HepG2 (cell line): ENCODE measurements around the gene NYAP2. TPM values are rescaled to one million over a fixed set of nuclear protein-coding genes. Genes with fewer than 3 reads are reported as not detected.

Experiments used
- ATAC-seq: fragments of 200-7000 bp; cut with Tn5 transposase; 3 replicates; pipeline ENCODE4 v1.9.1; 2020; ENCODE audit warnings: mild to moderate bottlenecking, moderate library complexity
- BruUV-seq: library from RNA; stranded (reverse); fragments of 400-500 nt; replicated peaks from 2 replicates; lab custom pipeline; 2021; lab: Mats Ljungman, UMichigan
- CTCF ChIA-PET: fragments of 300-600 bp; formaldehyde crosslinking; extraction: SDS; loops from one replicate; lab custom pipeline; 2021; ENCODE audit warnings: low total read pairs, inconsistent platforms, low intra/inter-chr PET ratio; lab: Yijun Ruan, JAX
- POLR2A ChIA-PET: fragments of 350-600 bp; sonication (Branson Sonifier 250); formaldehyde crosslinking; loops from one replicate; lab custom pipeline; 2020; ENCODE audit warnings: antibody characterized with exemption, inconsistent platforms; lab: Yijun Ruan, JAX
- DNase-seq: peaks from one replicate; pipeline ENCODE4 v3.0.0-alpha.2; 2015; ENCODE audit warnings: low spot score
- FAIRE-seq: peaks from 3 replicates; lab custom pipeline; 2011; peaks lifted over from hg19 to GRCh38; lab: Jason Lieb, UNC
- H2AFZ ChIP-seq: one replicate; pipeline ENCODE4 v1.6.1; 2011; ENCODE audit warnings: low read length, inconsistent platforms
- H3K27ac ChIP-seq: fragments of 300-600 bp; 3 replicates; pipeline ENCODE4 v1.8.0; 2011; ENCODE audit warnings: mixed run types, mild to moderate bottlenecking, mixed read lengths, low read length, inconsistent platforms; ENCODE audit not compliant: insufficient read depth; ENCODE audit errors: extremely low read length
- H3K27me3 ChIP-seq, 2 experiments: fragments of 200-600 bp in 1 of 2; 2 replicates in 1 of 2; 3 replicates in 1 of 2; pipeline versions ENCODE4 v1.6.0 to v1.8.0; 2011; ENCODE audit warnings: low read length in 2 of 2, mild to moderate bottlenecking in 2 of 2, moderate library complexity in 2 of 2, inconsistent platforms in 1 of 2; ENCODE audit not compliant: insufficient read depth in 2 of 2, control insufficient read depth in 1 of 2
- H3K36me3 ChIP-seq, 2 experiments: fragments of 200-600 bp in 1 of 2; replicated peaks in 1 of 2; 2 replicates in 1 of 2; 3 replicates in 1 of 2; pipeline versions ENCODE4 v1.5.1 to v1.8.0; 2011; ENCODE audit warnings: low read length in 2 of 2, inconsistent platforms in 1 of 2; ENCODE audit not compliant: insufficient read depth in 2 of 2, control insufficient read depth in 1 of 2
- H3K4me1 ChIP-seq: 2 replicates; pipeline ENCODE4 v1.5.1; 2012; ENCODE audit warnings: low read length, inconsistent platforms; ENCODE audit not compliant: insufficient read depth
- H3K4me2 ChIP-seq: 2 replicates; pipeline ENCODE4 v1.6.0; 2011; ENCODE audit warnings: low read depth, low read length, inconsistent platforms
- H3K4me3 ChIP-seq, 3 experiments: fragments of 200-600 bp in 1 of 3; sonication (generic), shearing (Covaris generic) in 1 of 3; replicated peaks in 1 of 3; 2 replicates each; pipeline ENCODE4 v1.5.1; 2011 to 2016; ENCODE audit warnings: low read length in 3 of 3, inconsistent platforms in 2 of 3, low read depth in 2 of 3, mild to moderate bottlenecking in 2 of 3, control low read depth in 1 of 3, mixed read lengths in 1 of 3; ENCODE audit not compliant: insufficient read depth in 1 of 3
- H3K79me2 ChIP-seq: one replicate; pipeline ENCODE4 v1.6.1; 2011; ENCODE audit warnings: low read length, inconsistent platforms; ENCODE audit not compliant: insufficient read depth
- H3K9ac ChIP-seq: 2 replicates; pipeline ENCODE4 v1.6.0; 2011; ENCODE audit warnings: mild to moderate bottlenecking, low read depth, low read length, inconsistent platforms; ENCODE audit not compliant: insufficient read depth
- H3K9me3 ChIP-seq: 2 replicates; pipeline ENCODE4 v1.5.1; 2012; ENCODE audit warnings: mild to moderate bottlenecking, low read length
- H4K20me1 ChIP-seq: 2 replicates; pipeline ENCODE4 v1.6.0; 2011; ENCODE audit warnings: inconsistent platforms, mild to moderate bottlenecking, low read length, moderate library complexity; ENCODE audit not compliant: insufficient read depth
- CENPBD1 ChIP-seq: sonication (generic); formaldehyde crosslinking; IDR thresholded peaks from 2 replicates; pipeline ENCODE4 v1.8.0; 2022; ENCODE audit warnings: missing genetic modification reagents, low read depth, mild to moderate bottlenecking, borderline replicate concordance
- E2F2 ChIP-seq: sonication (generic); formaldehyde crosslinking; IDR thresholded peaks from 2 replicates; pipeline ENCODE4 v1.4.0; 2020; ENCODE audit warnings: missing genetic modification reagents, borderline replicate concordance
- HNF1A ChIP-seq, 2 experiments: sonication (generic) in 1 of 2; formaldehyde crosslinking in 1 of 2; IDR thresholded peaks; 2 replicates each; pipeline versions ENCODE4 v1.4.0 to v1.6.1; 2016 to 2020; ENCODE audit warnings: borderline replicate concordance in 1 of 2, low read depth in 1 of 2, mild to moderate bottlenecking in 1 of 2, missing genetic modification reagents in 1 of 2
- HOXA9 ChIP-seq: sonication (generic); formaldehyde crosslinking; IDR thresholded peaks from 2 replicates; pipeline ENCODE4 v1.8.1; 2022; ENCODE audit warnings: missing genetic modification reagents, mild to moderate bottlenecking, moderate library complexity, borderline replicate concordance
- SP140L ChIP-seq: sonication (generic); formaldehyde crosslinking; IDR thresholded peaks from 2 replicates; pipeline ENCODE4 v1.4.0; 2020; ENCODE audit warnings: missing genetic modification reagents, borderline replicate concordance
- ZBTB20 ChIP-seq: sonication (generic); formaldehyde crosslinking; IDR thresholded peaks from 2 replicates; pipeline ENCODE4 v1.8.1; 2023; ENCODE audit warnings: missing genetic modification reagents, low read depth, mild to moderate bottlenecking, borderline replicate concordance
- ZFP82 ChIP-seq: sonication (generic); formaldehyde crosslinking; IDR thresholded peaks from 2 replicates; pipeline ENCODE4 v1.5.1; 2020; ENCODE audit warnings: mild to moderate bottlenecking, missing genetic modification reagents, borderline replicate concordance
- ZHX2 ChIP-seq, 2 experiments: sonication (generic) in 1 of 2; formaldehyde crosslinking in 1 of 2; IDR thresholded peaks; 2 replicates each; pipeline versions ENCODE4 v1.6.1 to v1.9.0; 2014 to 2022; ENCODE audit warnings: antibody characterized with exemption in 1 of 2, borderline replicate concordance in 1 of 2, inconsistent platforms in 1 of 2, low read depth in 1 of 2, missing genetic modification reagents in 1 of 2
- ZNF235 ChIP-seq: sonication (generic); formaldehyde crosslinking; IDR thresholded peaks from 2 replicates; pipeline ENCODE4 v1.8.1; 2023; ENCODE audit warnings: mild to moderate bottlenecking, missing genetic modification reagents, borderline replicate concordance
- WGBS: methylation state at CpG from one replicate; pipeline ENCODE4 v1.1.6; 2017; ENCODE audit warnings: low lambda C conversion rate; 5-methylcytosine and 5-hydroxymethylcytosine counted together
- in situ Hi-C: cut with HindIII; loops from 2 replicates; pipeline ENCODE4 v1.10.0; 2017; ENCODE audit warnings: low pct_unique_long_range_greater_than_20kb; ENCODE audit not compliant: extremely low pct_ligation_motif_present
- intact Hi-C: fragments of 100-400 bp; cut with micrococcal nuclease; formaldehyde crosslinking; loops from one replicate; pipeline ENCODE4 v1.10.0; 2022; ENCODE audit not compliant: unreplicated experiment
- polyA plus RNA-seq, 8 experiments: library from polyadenylated mRNA; depleted of rRNA in 3 of 8; stranded (reverse) in 7 of 8; unstranded in 1 of 8; fragments of >200 nt; fragmentation: Illumina TruSeq in 4 of 8; extraction: Trizol in 4 of 8; gene quantifications; 2 replicates each; pipeline versions ENCODE4 v1.2.1 to v1.2.3, GENCODE V29; 2011 to 2016; ENCODE audit warnings: low read depth in 4 of 8, missing spikeins in 1 of 8, mixed read lengths in 1 of 8; ENCODE audit not compliant: insufficient read depth in 1 of 8
- total RNA-seq, 5 experiments: library from RNA; depleted of rRNA; stranded (reverse); fragments of >200 nt; fragmentation: Illumina TruSeq; extraction: Trizol; gene quantifications; 2 replicates each; pipeline ENCODE4 v1.2.3, GENCODE V29; 2016; ENCODE audit warnings: low read depth in 1 of 5

The NYAP2 gene
- total and polyA plus RNA-seq, 2 of the 13 experiments (the other 11 are each of a cell fraction or from before 2014, with no cell fraction given), result not detected

- no peak for ATAC-seq
- in situ Hi-C loops, result no loop called here
- no peaks in the 10 kb centered on the region for H3K4me1 ChIP-seq
- no peaks in the 10 kb centered on the region for H4K20me1 ChIP-seq
- H3K79me2 ChIP-seq, result no peaks in the 10 kb centered on the region
- CTCF ChIA-PET, result no interaction called here
- no peaks in the 10 kb centered on the region for H3K9me3 ChIP-seq
- WGBS, result 14% methylated on average over 1 of the region's 1 CpG
- intact Hi-C loops, result no loop called here
- no peak overlapping the region for H3K4me2 ChIP-seq
- H3K27ac ChIP-seq, result no peak overlapping the region
- no peaks in the 10 kb centered on the region for H3K36me3 ChIP-seq
- H3K4me3 ChIP-seq, result no peak overlapping the region
- no peak overlapping the region for H2AFZ ChIP-seq
- BruUV-seq, result no TSS peak
- no peaks in the 10 kb centered on the region for H3K27me3 ChIP-seq
- DNase-seq, result no peak
- no peak overlapping the region for H3K9ac ChIP-seq
- no peak for FAIRE-seq
- POLR2A ChIA-PET, result no interaction called here
- no peak for TF ChIP-seq ZNF235 (CRISPR knock-in tag)
- TF ChIP-seq E2F2 (CRISPR knock-in tag), result no peak
- no peak for TF ChIP-seq ZHX2 (IDR thresholded peaks at IDR 0.05; ENCODE audit: low read depth)
- TF ChIP-seq ZHX2 (CRISPR knock-in tag; IDR thresholded peaks at IDR 0.05; ENCODE audit: borderline replicate concordance), result no peak
- no peak for TF ChIP-seq ZBTB20 (CRISPR knock-in tag)
- TF ChIP-seq HOXA9, result no peak
- TF ChIP-seq ZFP82, result no peak
- TF ChIP-seq CENPBD1 (CRISPR knock-in tag), result no peak
- no peak for TF ChIP-seq SP140L
- no peak for TF ChIP-seq HNF1A (IDR thresholded peaks at IDR 0.05; ENCODE audit: low read depth)
- TF ChIP-seq HNF1A (CRISPR knock-in tag; IDR thresholded peaks at IDR 0.05; ENCODE audit: borderline replicate concordance), result no peak
Measured at GRCh38 chr2:225559072-225559415, 159.5 kb downstream of the NYAP2 start.
